Measurements from ENCODE around the gene GPHA2.

The GPHA2 gene

GRCh38 chr11:64891215-64891848 lies 44.4 kb downstream of the GPHA2 start:
- no peak for DNase-seq (ENCODE audit: low spot score)

- DNase-seq (ENCODE audit: low spot score), result no peak
Measured at GRCh38 chr11:64890522-64890939, 45.2 kb downstream of the GPHA2 start.

- no peak for DNase-seq (ENCODE audit: low spot score)
Measured at GRCh38 chr11:64888729-64889511, 46.8 kb downstream of the GPHA2 start.

- DNase-seq (ENCODE audit: low spot score), result no peak
Measured at GRCh38 chr11:64888406-64888728, 47.3 kb downstream of the GPHA2 start.

- DNase-seq (ENCODE audit: low spot score), result peak; percentile 81
Measured at GRCh38 chr11:64887757-64888405, 47.8 kb downstream of the GPHA2 start.

GRCh38 chr11:64887234-64887756 lies 48.4 kb downstream of the GPHA2 start:
- DNase-seq (ENCODE audit: low spot score), result no peak

- DNase-seq (ENCODE audit: low spot score), result no peak
Measured at GRCh38 chr11:64885367-64886286, 50.1 kb downstream of the GPHA2 start.

Data from HuH-7.5 (cell line).